K562 (cell line): ENCODE data around the gene IRGQ. TPM values are rescaled to one million over a fixed set of nuclear protein-coding genes. Genes with fewer than 3 reads are reported as not detected.

Experiments used
- ARID1B ChIP-seq: fragments of 450-650 bp; IDR thresholded peaks from 2 replicates; pipeline ENCODE4 v1.6.1; 2016; ENCODE audit warnings: antibody characterized with exemption, mild to moderate bottlenecking, inconsistent platforms
- BACH1 ChIP-seq: fragments of 200-800 bp; sonication (Bioruptor generic); IDR thresholded peaks from 2 replicates; pipeline ENCODE4 v1.6.1; 2016; ENCODE audit warnings: missing genetic modification characterization, missing compliant biosample characterization
- BCOR ChIP-seq: fragments of 450-650 bp; IDR thresholded peaks from 2 replicates; pipeline ENCODE4 v1.6.1; 2016
- BHLHE40 ChIP-seq: IDR thresholded peaks from 2 replicates; pipeline ENCODE4 v1.6.1; 2011; ENCODE audit warnings: low read length, improper control_type of control experiment
- CBX5 ChIP-seq: IDR thresholded peaks from 2 replicates; pipeline ENCODE4 v1.6.1; 2014; ENCODE audit warnings: low read depth, borderline replicate concordance
- CC2D1A ChIP-seq: fragments of 450-650 bp; IDR thresholded peaks from 2 replicates; pipeline ENCODE4 v1.6.1; 2017; ENCODE audit warnings: mild to moderate bottlenecking
- CTBP1 ChIP-seq: fragments of 450-650 bp; IDR thresholded peaks from 2 replicates; pipeline ENCODE4 v1.6.1; 2016; ENCODE audit warnings: borderline replicate concordance
- ESRRA ChIP-seq: fragments of 450-650 bp; IDR thresholded peaks from 2 replicates; pipeline ENCODE4 v1.6.1; 2014; ENCODE audit warnings: low read depth, mild to moderate bottlenecking, moderate library complexity, borderline replicate concordance
- ETV5 ChIP-seq: sonication (generic); formaldehyde crosslinking; IDR thresholded peaks from 2 replicates; pipeline ENCODE4 v1.4.0; 2020; ENCODE audit warnings: low read depth, mild to moderate bottlenecking, missing genetic modification reagents
- HCFC1 ChIP-seq: IDR thresholded peaks from 2 replicates; pipeline ENCODE4 v1.6.1; 2012; ENCODE audit warnings: low read depth, low read length, improper control_type of control experiment
- HEY1 ChIP-seq: fragments of 250-450 bp; sonication (Bioruptor Pico); IDR thresholded peaks from 2 replicates; pipeline ENCODE4 v1.5.0; 2020; ENCODE audit warnings: mild to moderate bottlenecking, moderate library complexity, borderline replicate concordance
- HMG20B ChIP-seq: fragments of 250-450 bp; sonication (Bioruptor Pico); IDR thresholded peaks from 2 replicates; pipeline ENCODE4 v1.5.0; 2021; ENCODE audit warnings: mild to moderate bottlenecking
- NR3C1 ChIP-seq: sonication (generic); formaldehyde crosslinking; IDR thresholded peaks from 2 replicates; pipeline ENCODE4 v1.8.1; 2022; ENCODE audit warnings: missing genetic modification reagents
- PHF21A ChIP-seq: fragments of 450-650 bp; IDR thresholded peaks from 2 replicates; pipeline ENCODE4 v1.6.1; 2017; ENCODE audit warnings: low read depth, borderline replicate concordance
- POLR2AphosphoS5 ChIP-seq: IDR thresholded peaks from 2 replicates; pipeline ENCODE4 v1.6.1; 2011; ENCODE audit warnings: mild to moderate bottlenecking, low read depth, low read length, moderate library complexity; ENCODE audit not compliant: control insufficient read depth, insufficient read depth
- SNIP1 ChIP-seq: fragments of 450-650 bp; IDR thresholded peaks from 2 replicates; pipeline ENCODE4 v1.7.1; 2017; ENCODE audit warnings: low read depth, mild to moderate bottlenecking
- TAF9B ChIP-seq: fragments of 450-650 bp; IDR thresholded peaks from 2 replicates; pipeline ENCODE4 v1.6.1; 2018; ENCODE audit warnings: mild to moderate bottlenecking; ENCODE audit not compliant: partially characterized antibody
- TARDBP ChIP-seq: fragments of 450-650 bp; IDR thresholded peaks from 2 replicates; pipeline ENCODE4 v1.6.1; 2016
- ZNF197 ChIP-seq: fragments of 200-800 bp; sonication (Bioruptor generic); IDR thresholded peaks from 2 replicates; pipeline ENCODE4 v1.6.1; 2016; ENCODE audit warnings: low read depth, missing genetic modification characterization, missing compliant biosample characterization
- ZNF280A ChIP-seq: fragments of 450-650 bp; IDR thresholded peaks from 2 replicates; pipeline ENCODE4 v1.6.1; 2018; ENCODE audit warnings: mild to moderate bottlenecking, low read depth; ENCODE audit not compliant: partially characterized antibody
- polyA plus RNA-seq, 8 experiments: library from polyadenylated mRNA; depleted of rRNA in 4 of 8; stranded (reverse) in 5 of 8; unstranded in 3 of 8; fragments of >200 nt; fragmentation: Nextera tagmentation in 2 of 8; fragmentation: Illumina TruSeq in 1 of 8; extraction: Ambion mirVana in 2 of 8; extraction: Trizol in 1 of 8; gene quantifications; 2 replicates each; pipeline versions ENCODE4 v1.2.1 to v1.2.3, GENCODE V29; 2011 to 2014; ENCODE audit warnings: inconsistent platforms in 1 of 8, missing spikeins in 1 of 8
- total RNA-seq, 7 experiments: library from RNA; depleted of rRNA in 6 of 7; stranded (reverse); fragments of >200 nt in 6 of 7; fragmentation: Illumina TruSeq in 2 of 7; extraction: Trizol in 2 of 7; gene quantifications; 2 replicates each; pipeline versions ENCODE4 v1.2.1 to v1.2.3, GENCODE V29; 2011 to 2021; ENCODE audit warnings: low replicate concordance in 1 of 7
- TF ChIP-seq, protein P1 (sequence below): fragments of 250-450 bp; sonication (Bioruptor Pico); IDR thresholded peaks from 2 replicates; pipeline ENCODE4 v1.9.0; 2021; ENCODE audit warnings: mild to moderate bottlenecking
- TF ChIP-seq, protein P2 (sequence below): fragments of 450-650 bp; conservative IDR thresholded peaks from 2 replicates; pipeline ENCODE4 v1.6.1; 2016; ENCODE audit warnings: missing genetic modification characterization, low read depth, mild to moderate bottlenecking, missing compliant biosample characterization, moderate library complexity
- TF ChIP-seq, protein P3 (sequence below): IDR thresholded peaks from 2 replicates; pipeline ENCODE4 v1.6.1; 2016; ENCODE audit warnings: missing genetic modification characterization, missing compliant biosample characterization
- TF ChIP-seq, protein P4 (sequence below): fragments of 450-650 bp; IDR thresholded peaks from 2 replicates; pipeline ENCODE4 v1.6.1; 2016

Gene IRGQ
- total and polyA plus RNA-seq, 9 of the 15 experiments (the other 6 are each of a cell fraction or from before 2014, with no cell fraction given) = 3.5 to 19.2 (median 7.9) TPM

GRCh38 chr19:43595999-43596841, at the start of gene IRGQ, which contains the start of gene ZNF576 (continued):
- TF ChIP-seq, protein P1, sequence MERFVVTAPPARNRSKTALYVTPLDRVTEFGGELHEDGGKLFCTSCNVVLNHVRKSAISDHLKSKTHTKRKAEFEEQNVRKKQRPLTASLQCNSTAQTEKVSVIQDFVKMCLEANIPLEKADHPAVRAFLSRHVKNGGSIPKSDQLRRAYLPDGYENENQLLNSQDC (CRISPR knock-in tag) = 0 out of 2 replicates have a peak, but pooled peaks have one; percentile 52
- no peak for TF ChIP-seq SNIP1
- no peak for TF ChIP-seq HMG20B (CRISPR knock-in tag)
- TF ChIP-seq NR3C1 = no peak
- TF ChIP-seq BACH1 (tag) = peak; percentile 57; the same call in 1 of the 2 replicates
- TF ChIP-seq ARID1B = peak; percentile 49; the same call in 1 of the 2 replicates
- peak; percentile 53; the same call in 1 of the 2 replicates for TF ChIP-seq POLR2AphosphoS5
- TF ChIP-seq ZNF197 (CRISPR knock-in tag) = no peak
- TF ChIP-seq CTBP1 = peak; percentile 55; the same call in 1 of the 2 replicates
- TF ChIP-seq, protein P2, sequence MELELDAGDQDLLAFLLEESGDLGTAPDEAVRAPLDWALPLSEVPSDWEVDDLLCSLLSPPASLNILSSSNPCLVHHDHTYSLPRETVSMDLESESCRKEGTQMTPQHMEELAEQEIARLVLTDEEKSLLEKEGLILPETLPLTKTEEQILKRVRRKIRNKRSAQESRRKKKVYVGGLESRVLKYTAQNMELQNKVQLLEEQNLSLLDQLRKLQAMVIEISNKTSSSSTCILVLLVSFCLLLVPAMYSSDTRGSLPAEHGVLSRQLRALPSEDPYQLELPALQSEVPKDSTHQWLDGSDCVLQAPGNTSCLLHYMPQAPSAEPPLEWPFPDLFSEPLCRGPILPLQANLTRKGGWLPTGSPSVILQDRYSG (tag) = no peak
- TF ChIP-seq TAF9B = no peak
- peak; percentile 99 for TF ChIP-seq PHF21A
- TF ChIP-seq ZNF280A = no peak
- TF ChIP-seq BCOR = peak; percentile 25; the same call in 1 of the 2 replicates
- TF ChIP-seq, protein P3, sequence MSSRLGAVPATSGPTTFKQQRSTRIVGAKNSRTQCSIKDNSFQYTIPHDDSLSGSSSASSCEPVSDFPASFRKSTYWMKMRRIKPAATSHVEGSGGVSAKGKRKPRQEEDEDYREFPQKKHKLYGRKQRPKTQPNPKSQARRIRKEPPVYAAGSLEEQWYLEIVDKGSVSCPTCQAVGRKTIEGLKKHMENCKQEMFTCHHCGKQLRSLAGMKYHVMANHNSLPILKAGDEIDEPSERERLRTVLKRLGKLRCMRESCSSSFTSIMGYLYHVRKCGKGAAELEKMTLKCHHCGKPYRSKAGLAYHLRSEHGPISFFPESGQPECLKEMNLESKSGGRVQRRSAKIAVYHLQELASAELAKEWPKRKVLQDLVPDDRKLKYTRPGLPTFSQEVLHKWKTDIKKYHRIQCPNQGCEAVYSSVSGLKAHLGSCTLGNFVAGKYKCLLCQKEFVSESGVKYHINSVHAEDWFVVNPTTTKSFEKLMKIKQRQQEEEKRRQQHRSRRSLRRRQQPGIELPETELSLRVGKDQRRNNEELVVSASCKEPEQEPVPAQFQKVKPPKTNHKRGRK (tag) = no peak
- TF ChIP-seq BHLHE40 = peak; percentile 10
- peak; percentile 69; the same call in 1 of the 2 replicates for TF ChIP-seq HEY1 (CRISPR knock-in tag)
- TF ChIP-seq TARDBP = peak; percentile 90
- TF ChIP-seq ESRRA = peak; percentile 63
- no peak for TF ChIP-seq CBX5
- peak; percentile 61; the same call in 1 of the 2 replicates for TF ChIP-seq ETV5
- TF ChIP-seq, protein P4, sequence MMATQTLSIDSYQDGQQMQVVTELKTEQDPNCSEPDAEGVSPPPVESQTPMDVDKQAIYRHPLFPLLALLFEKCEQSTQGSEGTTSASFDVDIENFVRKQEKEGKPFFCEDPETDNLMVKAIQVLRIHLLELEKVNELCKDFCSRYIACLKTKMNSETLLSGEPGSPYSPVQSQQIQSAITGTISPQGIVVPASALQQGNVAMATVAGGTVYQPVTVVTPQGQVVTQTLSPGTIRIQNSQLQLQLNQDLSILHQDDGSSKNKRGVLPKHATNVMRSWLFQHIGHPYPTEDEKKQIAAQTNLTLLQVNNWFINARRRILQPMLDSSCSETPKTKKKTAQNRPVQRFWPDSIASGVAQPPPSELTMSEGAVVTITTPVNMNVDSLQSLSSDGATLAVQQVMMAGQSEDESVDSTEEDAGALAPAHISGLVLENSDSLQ = peak; percentile 81
- TF ChIP-seq HCFC1 = peak; percentile 89
- TF ChIP-seq CC2D1A = peak; percentile 45; the same call in 1 of the 2 replicates
